Activated CD8-positive, alpha-beta memory T cell treated with anti-CD3 and anti-CD28 coated beads for 4 hours (primary cell): ENCODE results near the gene KRT3.

Source experiments
- DNase-seq, 2 donors: peaks; one replicate each; pipeline ENCODE4 v3.0.0-alpha.2; 2020; ENCODE audit warnings: low read depth in 2 of 2

The KRT3 gene

GRCh38 chr12:52827499-52828090, 31.7 kb upstream of the KRT3 start:
- no peak for DNase-seq

- no peak for DNase-seq
Measured at GRCh38 chr12:52826611-52827498, 30.9 kb upstream of the KRT3 start.

- DNase-seq, result no peak
Measured at GRCh38 chr12:52825961-52826360, 30.0 kb upstream of the KRT3 start.

DNA sequence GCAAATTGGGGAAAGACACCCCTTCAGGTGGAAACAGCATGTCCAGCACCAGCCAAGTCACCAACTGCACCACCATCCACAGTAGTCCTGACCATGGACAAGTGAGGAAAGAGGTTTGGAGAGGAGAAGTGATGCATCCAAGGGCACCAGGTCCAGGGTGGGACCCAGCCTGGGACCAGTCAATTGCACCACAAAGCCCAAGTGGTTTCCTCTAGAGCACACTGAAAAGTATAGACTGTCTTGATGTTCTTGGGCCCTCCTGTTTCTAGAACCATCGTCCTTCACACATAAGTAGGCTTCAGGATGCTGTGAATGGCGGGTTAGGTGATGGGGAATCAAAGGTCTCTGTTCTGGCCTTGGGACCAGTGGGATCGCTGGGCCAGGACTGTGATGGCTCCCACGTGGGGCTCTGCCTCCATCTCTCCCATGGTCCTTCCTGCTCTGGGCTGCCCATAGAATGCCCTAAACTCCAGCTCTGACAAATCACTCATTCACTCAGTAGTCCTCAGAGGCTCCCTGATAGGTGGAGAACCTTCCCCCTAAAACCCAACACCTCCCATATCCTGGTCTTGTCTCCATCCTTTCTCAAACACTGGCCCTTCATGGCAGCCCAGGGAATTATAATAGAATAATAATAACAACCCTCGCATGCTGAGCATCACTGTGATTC, 29.0 kb upstream of the KRT3 start:
- DNase-seq, result no peak

DNA sequence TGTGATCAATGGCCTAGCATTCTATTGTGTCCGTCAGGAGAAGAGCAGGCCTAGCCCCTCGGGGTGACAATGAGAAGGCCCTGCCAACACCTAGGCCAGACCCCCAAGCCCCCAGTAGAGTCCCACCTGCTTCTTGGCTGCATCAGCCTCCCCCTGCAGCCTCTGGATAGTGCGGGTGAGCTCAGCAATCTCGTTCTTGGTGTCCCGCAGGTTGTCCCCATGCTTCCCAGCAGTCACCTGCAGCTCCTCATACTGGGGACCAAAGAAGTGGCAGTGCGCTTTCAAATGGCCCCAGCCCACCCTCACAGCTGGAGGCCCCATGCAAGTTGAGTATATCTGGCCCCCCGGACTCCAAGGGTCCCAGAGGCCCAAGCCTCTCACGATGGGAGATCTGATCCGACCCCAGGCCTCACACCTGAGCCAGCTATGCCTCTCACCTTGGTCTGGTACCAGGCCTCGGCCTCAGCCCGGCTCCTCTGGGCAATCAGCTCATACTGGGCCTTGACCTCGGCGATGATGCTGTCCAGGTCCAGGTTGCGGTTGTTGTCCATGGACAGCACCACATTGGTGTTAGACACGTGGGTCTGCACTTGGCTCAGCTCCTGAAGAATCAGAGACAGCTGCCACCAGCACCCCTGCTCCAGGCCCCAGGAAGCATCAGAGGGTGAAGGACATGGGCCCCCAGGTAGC, 28.0 kb upstream of the KRT3 start:
- DNase-seq, result no peak

DNA sequence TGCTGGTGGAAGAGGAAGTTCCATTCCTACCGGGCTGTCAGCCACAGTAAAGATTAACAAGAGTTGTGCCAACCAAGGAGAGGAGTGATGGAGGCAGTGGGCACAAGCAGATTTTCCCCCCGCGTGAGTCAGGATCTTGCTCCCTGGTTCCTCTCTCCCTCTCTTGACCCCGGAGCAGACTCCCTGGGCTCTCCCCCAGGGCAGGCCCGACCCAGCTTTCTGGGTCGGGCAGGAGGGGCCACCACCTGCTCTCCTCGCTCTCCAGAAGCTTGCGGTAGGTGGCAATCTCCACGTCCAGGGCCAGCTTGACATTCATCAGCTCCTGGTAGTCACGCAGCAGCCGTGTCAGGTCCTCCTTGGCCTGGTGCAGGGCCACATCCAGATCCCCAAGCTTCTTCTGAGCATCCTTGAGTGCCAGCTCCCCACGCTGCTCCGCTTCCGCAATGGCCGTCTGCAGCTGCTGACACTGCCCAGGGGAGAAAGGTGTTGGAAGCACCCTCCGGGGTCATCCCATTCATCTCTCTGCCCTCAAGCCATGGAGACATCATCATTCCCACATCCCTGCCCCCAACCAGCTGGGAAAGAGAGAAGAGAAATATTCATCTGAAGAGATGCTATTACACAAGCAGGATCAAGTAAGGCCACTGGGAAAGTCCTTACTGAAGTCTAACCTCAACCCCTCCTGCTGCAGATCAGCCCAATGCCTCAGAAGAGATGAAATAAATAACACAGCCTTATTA, 27.0 kb upstream of the KRT3 start:
- DNase-seq, result no peak

- no peak for DNase-seq
Measured at GRCh38 chr12:52821826-52822660, 26.1 kb upstream of the KRT3 start.

DNA sequence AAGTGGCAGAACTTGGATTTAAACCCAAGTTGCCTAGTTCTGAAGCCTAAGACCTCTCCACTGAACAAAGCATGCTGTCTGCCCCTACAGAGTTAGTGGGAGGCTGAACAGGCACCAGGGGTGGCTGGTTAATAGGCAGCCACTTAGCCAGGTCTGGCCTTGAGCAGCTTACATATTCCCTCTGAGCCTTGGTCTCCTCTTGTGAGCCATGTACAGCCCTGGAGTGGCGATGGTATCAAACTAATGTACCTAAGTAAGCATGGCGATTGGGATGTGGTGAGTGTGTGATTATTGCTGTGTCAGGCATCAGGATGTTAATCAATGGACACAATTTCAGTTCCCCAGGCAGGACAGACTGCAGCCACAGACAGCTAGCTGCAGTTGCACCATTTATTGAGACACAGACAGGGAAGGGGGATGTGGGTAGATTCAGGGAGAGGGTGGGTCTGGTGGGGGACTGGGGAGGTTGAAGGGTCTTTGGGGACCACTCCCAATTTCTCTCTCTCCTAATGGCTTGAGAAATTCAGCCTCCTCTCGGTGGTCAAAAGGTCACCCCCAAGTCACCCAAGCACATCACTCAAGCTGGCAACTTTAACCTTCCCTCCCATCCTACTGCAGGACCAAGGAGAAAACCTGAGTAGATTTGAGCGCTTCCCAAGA, 25.3 kb upstream of the KRT3 start:
- no peak for DNase-seq

DNA sequence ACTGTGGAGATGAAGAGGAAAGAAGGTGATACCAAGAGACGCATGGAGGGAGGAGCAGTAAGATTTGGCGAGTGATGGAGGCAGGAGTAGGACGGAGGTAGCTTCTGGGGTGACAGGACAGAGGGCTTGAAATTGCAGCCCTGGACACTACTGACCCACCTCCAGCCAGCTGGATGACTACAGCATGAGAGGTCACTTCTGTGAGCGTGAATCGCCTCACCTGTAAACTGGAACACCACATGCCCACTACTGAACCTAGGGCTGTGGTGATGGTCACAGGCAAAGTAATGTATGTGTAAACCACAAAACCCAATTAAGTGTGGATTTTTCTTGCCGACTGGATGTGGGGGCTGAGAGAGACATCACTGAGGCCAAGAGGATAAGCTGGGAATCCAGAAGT, 24.6 kb upstream of the KRT3 start:
- DNase-seq, result no peak

- no peak for DNase-seq
Measured at GRCh38 chr12:52819731-52820510, 24.0 kb upstream of the KRT3 start.

DNA sequence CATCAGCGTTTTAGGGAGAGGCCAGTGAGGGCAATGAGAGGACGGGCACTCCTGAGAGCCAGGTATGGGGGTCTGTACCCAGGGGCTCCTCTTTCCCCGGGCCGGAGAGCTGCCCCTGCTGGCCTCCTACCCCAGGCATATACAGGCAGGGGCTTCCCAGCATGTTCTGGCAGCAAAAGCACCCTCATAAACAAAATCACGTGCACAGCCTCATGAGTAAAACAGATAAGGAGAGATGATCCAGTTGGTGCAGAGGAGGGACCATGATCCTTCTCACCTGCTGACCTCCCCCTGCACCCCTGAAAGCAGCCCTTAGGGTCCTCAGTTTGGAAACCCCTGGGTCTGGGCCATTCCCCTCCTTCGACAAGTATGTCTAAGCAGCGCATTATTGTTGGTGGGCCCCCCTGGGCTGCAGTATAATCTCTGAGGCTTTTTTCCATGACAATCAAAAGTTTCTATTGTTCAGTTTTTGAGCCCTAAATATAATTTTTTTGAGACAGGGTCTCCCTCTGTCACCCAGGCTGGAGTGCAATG, 23.0 kb upstream of the KRT3 start:
- DNase-seq, result no peak

DNA sequence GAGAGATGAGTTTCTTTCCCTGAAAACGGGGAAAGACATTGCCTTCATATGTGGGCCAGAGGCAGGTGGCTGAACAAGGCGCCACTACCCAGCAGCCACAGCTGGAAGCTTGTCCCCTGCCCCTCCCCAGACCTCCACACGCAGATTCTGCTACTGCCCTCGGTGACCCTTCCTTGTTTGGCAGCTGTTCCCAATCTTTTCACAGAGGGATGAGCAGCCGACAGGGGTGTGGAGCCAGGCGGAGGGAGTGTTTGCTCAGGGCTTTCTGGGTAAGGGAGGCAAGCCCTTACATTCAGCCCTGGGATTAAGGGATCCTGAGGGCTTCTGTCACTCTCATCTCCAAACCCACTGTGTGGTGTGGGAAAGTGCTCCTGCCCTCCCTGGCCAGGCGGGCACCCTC, 22.5 kb upstream of the KRT3 start:
- no peak for DNase-seq

DNA sequence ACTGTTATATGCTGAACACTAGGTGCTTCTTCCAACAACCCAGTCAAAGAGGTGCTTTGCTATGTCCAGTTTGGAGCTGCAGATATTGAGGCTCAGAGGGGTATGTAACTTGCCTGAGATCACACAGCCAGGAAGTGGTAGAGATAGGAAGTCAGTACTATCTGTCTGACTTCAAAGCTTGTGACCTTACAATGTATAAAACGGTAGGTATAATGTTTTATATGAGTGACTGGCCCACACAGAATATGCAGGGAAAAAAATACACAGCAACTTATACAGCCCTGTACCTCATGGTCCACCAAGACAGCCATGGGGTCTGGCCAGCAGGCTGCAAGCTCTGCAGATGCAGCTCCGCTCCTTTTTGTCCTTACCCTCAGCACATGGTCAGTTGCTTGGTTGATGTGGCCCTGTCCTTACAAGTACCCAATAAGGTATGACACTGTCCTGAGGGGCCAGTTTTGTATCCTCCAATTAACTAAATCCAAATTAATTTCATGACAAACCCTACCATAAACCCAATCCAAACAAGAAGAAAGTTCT, 21.9 kb upstream of the KRT3 start:
- DNase-seq, result no peak

DNA sequence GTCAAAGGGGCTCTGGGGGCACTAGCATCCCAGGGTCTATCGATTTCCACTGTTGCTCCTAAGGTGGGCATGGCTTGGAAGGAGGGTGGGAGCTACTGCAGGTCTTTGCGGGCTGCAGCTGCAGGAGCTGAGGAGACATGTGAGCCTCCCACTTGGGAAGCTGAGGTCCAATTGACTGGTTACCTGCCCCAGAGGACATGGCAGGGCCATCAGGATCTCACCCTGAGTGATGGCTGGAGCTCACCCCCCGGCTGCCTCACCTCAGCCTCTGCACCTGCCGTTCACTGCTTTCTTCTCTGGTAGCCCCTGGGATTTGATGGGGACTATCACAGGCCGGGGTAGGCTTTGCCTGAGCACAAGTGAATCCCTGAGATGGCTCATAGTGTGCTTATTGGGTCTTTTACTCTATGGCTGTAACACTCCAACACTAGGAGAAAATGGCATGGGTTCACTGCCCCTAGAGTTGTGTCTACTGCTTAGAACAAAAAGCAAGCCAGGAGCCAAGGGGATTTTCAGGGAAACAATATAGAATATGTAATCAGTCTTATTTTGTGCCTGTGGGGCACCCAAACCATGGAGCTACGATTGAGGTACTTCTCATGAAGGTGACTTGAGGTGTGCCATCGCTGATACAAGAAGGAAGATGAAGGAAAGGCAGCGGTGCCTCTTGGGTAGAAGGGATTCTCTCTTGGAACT, 21.2 kb upstream of the KRT3 start:
- DNase-seq, result no peak

GRCh38 chr12:52815676-52816588, 20.0 kb upstream of the KRT3 start:
- DNase-seq, result no peak

DNA sequence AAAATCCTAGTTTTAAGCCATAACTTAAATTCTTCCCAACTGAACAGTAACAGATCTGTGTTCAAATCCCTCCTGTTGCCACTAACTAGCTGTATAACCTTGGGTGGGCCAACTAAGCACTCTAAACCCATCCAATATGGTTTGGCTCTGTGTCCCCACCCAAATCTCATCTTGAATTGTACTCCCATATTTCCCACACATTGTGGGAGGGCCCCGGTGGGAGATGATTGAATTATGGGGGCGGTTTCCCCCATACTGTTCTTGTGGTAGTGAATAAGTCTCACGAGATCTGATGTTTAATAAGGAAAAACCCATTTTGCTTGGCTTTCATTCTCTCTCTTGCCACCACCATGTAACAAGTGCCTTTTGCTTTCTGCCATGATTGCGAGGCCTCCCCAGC, 19.2 kb upstream of the KRT3 start:
- no peak for DNase-seq

- no peak for DNase-seq
Measured at GRCh38 chr12:52814710-52815155, 18.8 kb upstream of the KRT3 start.
